OCI-LY7 (cell line): ENCODE data around the gene CRELD2. TPM values are rescaled to one million over a fixed set of nuclear protein-coding genes. Genes with fewer than 3 reads are reported as not detected.

Experiments
- BruUV-seq: library from RNA; stranded (reverse); fragments of 400-500 nt; replicated peaks from 2 replicates; lab custom pipeline; 2021; lab: Mats Ljungman, UMichigan
- CTCF ChIA-PET: fragments of 300-600 bp; sonication (Branson Sonifier 250); formaldehyde crosslinking; loops from one replicate; lab custom pipeline; 2022; ENCODE audit warnings: antibody characterized with exemption; ENCODE audit not compliant: unreplicated experiment; lab: Charles Lee
- POLR2A ChIA-PET: fragments of 300-600 bp; sonication (Branson Sonifier 250); formaldehyde crosslinking; loops from one replicate; lab custom pipeline; 2022; ENCODE audit warnings: antibody characterized with exemption; lab: Charles Lee
- DNase-seq: peaks from one replicate; pipeline ENCODE4 v3.0.0-alpha.2; 2015; ENCODE audit warnings: low spot score
- H2AFZ ChIP-seq: fragments of 200-600 bp; sonication (generic), shearing (Covaris generic); 2 replicates; pipeline ENCODE4 v1.6.1; 2014; ENCODE audit warnings: mild to moderate bottlenecking, antibody characterized with exemption, low read length, moderate library complexity
- H3K27ac ChIP-seq: fragments of 200-600 bp; sonication (generic); 2 replicates; pipeline ENCODE4 v1.5.1; 2014; ENCODE audit warnings: mixed run types, low read depth, mild to moderate bottlenecking, moderate library complexity, low read length, inconsistent platforms; ENCODE audit not compliant: poor library complexity, severe bottlenecking
- H3K36me3 ChIP-seq: fragments of 200-600 bp; sonication (generic); 2 replicates; pipeline ENCODE4 v1.6.1; 2014; ENCODE audit warnings: mild to moderate bottlenecking, antibody characterized with exemption, low read length, moderate library complexity, mixed read lengths; ENCODE audit not compliant: insufficient read depth
- H3K4me1 ChIP-seq: fragments of 200-600 bp; sonication (generic); 2 replicates; pipeline ENCODE4 v1.5.1; 2014; ENCODE audit warnings: mild to moderate bottlenecking, low read length; ENCODE audit not compliant: insufficient read depth, poor library complexity, severe bottlenecking
- H3K4me2 ChIP-seq: fragments of 200-600 bp; sonication (generic); 2 replicates; pipeline ENCODE4 v1.6.1; 2014; ENCODE audit warnings: mild to moderate bottlenecking, low read length
- H3K4me3 ChIP-seq: fragments of 200-600 bp; sonication (generic); 2 replicates; pipeline ENCODE4 v1.5.1; 2014; ENCODE audit warnings: mild to moderate bottlenecking, low read depth, low read length; ENCODE audit not compliant: poor library complexity, severe bottlenecking
- H3K79me2 ChIP-seq: fragments of 200-600 bp; sonication (generic); 2 replicates; pipeline ENCODE4 v1.6.1; 2016; ENCODE audit warnings: low read depth, mild to moderate bottlenecking, low read length, moderate library complexity, mixed read lengths; ENCODE audit not compliant: insufficient read depth
- H3K9me2 ChIP-seq: fragments of 200-600 bp; sonication (generic); 2 replicates; pipeline ENCODE4 v1.6.1; 2016; ENCODE audit warnings: mild to moderate bottlenecking, low read length, mixed read lengths; ENCODE audit not compliant: insufficient read depth
- H3K9me3 ChIP-seq: fragments of 200-600 bp; sonication (generic); 2 replicates; pipeline ENCODE4 v1.6.1; 2014; ENCODE audit warnings: mild to moderate bottlenecking, mixed run types, low read length, mixed read lengths
- H4K20me1 ChIP-seq: fragments of 200-600 bp; sonication (generic); 2 replicates; pipeline ENCODE4 v1.6.1; 2014; ENCODE audit warnings: mild to moderate bottlenecking, antibody characterized with exemption, low read length, moderate library complexity, mixed read lengths; ENCODE audit not compliant: insufficient read depth
- EZH2phosphoT487 ChIP-seq: fragments of 200-600 bp; sonication (generic); IDR thresholded peaks from 2 replicates; pipeline ENCODE4 v1.6.1; 2018; ENCODE audit warnings: low read depth, borderline replicate concordance, mild to moderate bottlenecking, mixed run types, antibody characterized with exemption, low read length, moderate library complexity, mixed read lengths
- intact Hi-C: fragments of 100-400 bp; cut with micrococcal nuclease; formaldehyde crosslinking; loops from one replicate; pipeline ENCODE4 v1.10.0; 2022; ENCODE audit not compliant: unreplicated experiment
- total RNA-seq, 2 experiments: library from RNA; depleted of rRNA in 1 of 2; stranded (reverse); fragments of >200 nt in 1 of 2; shearing (Covaris generic) in 1 of 2; gene quantifications; 2 replicates each; pipeline ENCODE4 v1.2.3, GENCODE V29; 2014 to 2022
- TF ChIP-seq, protein P1 (sequence below): fragments of 200-600 bp; sonication (generic); conservative IDR thresholded peaks from 2 replicates; pipeline ENCODE4 v1.5.1; 2014; ENCODE audit warnings: mild to moderate bottlenecking, antibody characterized with exemption, low read length, moderate library complexity, mixed read lengths

CRELD2 gene
- total RNA-seq, 2 experiments from 2014 or later = 32.0 to 32.5 TPM

DNA sequence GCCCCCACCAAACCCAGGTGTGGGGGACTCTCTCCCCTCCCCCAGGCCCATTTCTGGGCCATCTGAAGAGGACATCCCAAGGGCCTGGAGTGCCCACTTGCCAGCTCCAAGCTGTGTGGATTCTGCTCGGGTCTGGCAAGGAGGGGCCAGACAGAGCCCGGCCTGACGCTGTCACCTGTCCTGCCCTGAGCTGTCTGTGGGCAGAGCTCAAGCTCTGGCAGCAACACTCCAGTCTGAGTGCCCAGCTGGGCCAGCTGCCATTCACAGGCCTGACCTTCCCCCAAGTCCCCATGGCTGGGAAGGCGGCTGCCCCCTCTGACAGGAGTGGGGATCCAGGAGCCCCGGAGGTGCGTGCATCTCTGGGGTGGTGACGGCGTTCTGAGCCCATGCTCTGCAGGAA, 35.9 kb downstream of the CRELD2 start:
- ChIA-PET CTCF (no interaction called here), POLR2A (no interaction called here)
- no peaks in the 10 kb centered on the region for H3K36me3 ChIP-seq
- no peak overlapping the region for H3K27ac ChIP-seq
- H3K4me1 ChIP-seq = peaks cover 7% of the 10 kb centered on the region
- H3K4me2 ChIP-seq = no peak overlapping the region
- no peaks in the 10 kb centered on the region for H3K9me2 ChIP-seq
- no peaks in the 10 kb centered on the region for H3K9me3 ChIP-seq
- no peak overlapping the region for H2AFZ ChIP-seq
- no peak for DNase-seq
- no peak overlapping the region for H3K4me3 ChIP-seq
- H3K79me2 ChIP-seq = no peaks in the 10 kb centered on the region
- H4K20me1 ChIP-seq = no peaks in the 10 kb centered on the region
- BruUV-seq = no TSS peak
- intact Hi-C loops = no loop called here
- TF ChIP-seq, protein P1, sequence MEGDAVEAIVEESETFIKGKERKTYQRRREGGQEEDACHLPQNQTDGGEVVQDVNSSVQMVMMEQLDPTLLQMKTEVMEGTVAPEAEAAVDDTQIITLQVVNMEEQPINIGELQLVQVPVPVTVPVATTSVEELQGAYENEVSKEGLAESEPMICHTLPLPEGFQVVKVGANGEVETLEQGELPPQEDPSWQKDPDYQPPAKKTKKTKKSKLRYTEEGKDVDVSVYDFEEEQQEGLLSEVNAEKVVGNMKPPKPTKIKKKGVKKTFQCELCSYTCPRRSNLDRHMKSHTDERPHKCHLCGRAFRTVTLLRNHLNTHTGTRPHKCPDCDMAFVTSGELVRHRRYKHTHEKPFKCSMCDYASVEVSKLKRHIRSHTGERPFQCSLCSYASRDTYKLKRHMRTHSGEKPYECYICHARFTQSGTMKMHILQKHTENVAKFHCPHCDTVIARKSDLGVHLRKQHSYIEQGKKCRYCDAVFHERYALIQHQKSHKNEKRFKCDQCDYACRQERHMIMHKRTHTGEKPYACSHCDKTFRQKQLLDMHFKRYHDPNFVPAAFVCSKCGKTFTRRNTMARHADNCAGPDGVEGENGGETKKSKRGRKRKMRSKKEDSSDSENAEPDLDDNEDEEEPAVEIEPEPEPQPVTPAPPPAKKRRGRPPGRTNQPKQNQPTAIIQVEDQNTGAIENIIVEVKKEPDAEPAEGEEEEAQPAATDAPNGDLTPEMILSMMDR = no peak
- TF ChIP-seq EZH2phosphoT487 = no peak

DNA sequence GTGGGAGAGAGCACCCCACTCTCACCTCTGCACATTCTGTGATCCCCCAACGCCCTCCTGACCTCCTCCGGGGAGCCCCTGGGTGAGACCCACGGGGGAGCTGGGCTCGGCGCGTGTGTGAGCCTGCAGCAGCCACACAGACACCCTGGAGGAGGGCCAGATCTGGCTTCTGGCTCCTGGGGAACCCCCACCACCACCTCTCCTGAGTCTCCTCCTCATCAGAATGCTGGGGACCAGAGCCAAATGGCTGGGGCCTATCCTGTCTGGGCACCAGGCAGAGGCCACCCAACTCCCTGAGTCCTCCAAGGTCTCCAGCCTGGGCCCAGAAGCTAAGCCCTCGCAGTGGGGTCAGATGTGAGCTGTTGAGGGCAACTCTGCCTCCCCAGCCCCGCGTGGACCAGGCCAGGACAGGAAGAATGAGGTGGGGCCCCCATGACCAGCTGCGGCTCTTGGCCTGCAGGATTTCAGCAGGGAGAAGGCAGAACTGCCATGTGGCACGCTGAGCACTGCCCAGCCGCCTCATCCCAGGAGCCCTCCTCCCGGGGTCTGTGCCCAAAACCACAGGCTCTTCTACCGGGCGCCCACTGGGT, 36.7 kb downstream of the CRELD2 start:
- H3K9me2 ChIP-seq = no peaks in the 10 kb centered on the region
- CTCF ChIA-PET = no interaction called here

More for the DNA sequence above, 36.7 kb downstream of the CRELD2 start:
- no peak for TF ChIP-seq EZH2phosphoT487
- TF ChIP-seq, protein P1 = no peak
- Histone ChIP-seq H3K79me2 (no peaks in the 10 kb centered on the region), H4K20me1 (no peaks in the 10 kb centered on the region), H3K27ac (no peak overlapping the region), H3K36me3 (no peaks in the 10 kb centered on the region), H2AFZ (no peak overlapping the region), H3K9me3 (no peaks in the 10 kb centered on the region), H3K4me2 (no peak overlapping the region), H3K4me3 (no peak overlapping the region), H3K4me1 (peaks cover 12% of the 10 kb centered on the region)
- DNase-seq = no peak
- POLR2A ChIA-PET = no interaction called here
- intact Hi-C loops = no loop called here
- BruUV-seq = no TSS peak
